ENCODE data around the gene CHI3L2.

Gene CHI3L2

GRCh38 chr1:111234258-111234657, 6.7 kb downstream of the CHI3L2 start:
- no peak for TF ChIP-seq TAF1 (IDR thresholded peaks at IDR 0.05; ENCODE audit: borderline replicate concordance, insufficient read depth, low read length)
- TF ChIP-seq REST (IDR thresholded peaks at IDR 0.05; ENCODE audit: insufficient read depth in 1 of 2, low read depth in 2 of 2, low read length in 2 of 2), result no peak
- TF ChIP-seq FOXP2 (optimal IDR thresholded peaks at IDR 0.05; ENCODE audit: borderline replicate concordance, extremely low read depth, extremely low read length, insufficient read depth), result no peak
- TF ChIP-seq POLR2AphosphoS5 (IDR thresholded peaks at IDR 0.05; ENCODE audit: low read depth, low read length), result no peak
- no peak for TF ChIP-seq SIN3A (IDR thresholded peaks at IDR 0.05; ENCODE audit: borderline replicate concordance, insufficient read depth, low read length)

GRCh38 chr1:111234866-111235265, 7.4 kb downstream of the CHI3L2 start:
- TF ChIP-seq POLR2AphosphoS5 (IDR thresholded peaks at IDR 0.05; ENCODE audit: low read depth, low read length) (no peak), REST (IDR thresholded peaks at IDR 0.05; ENCODE audit: insufficient read depth in 1 of 2, low read depth in 2 of 2, low read length in 2 of 2) (no peak), SIN3A (IDR thresholded peaks at IDR 0.05; ENCODE audit: borderline replicate concordance, insufficient read depth, low read length) (no peak), FOXP2 (optimal IDR thresholded peaks at IDR 0.05; ENCODE audit: borderline replicate concordance, extremely low read depth, extremely low read length, insufficient read depth) (no peak), TAF1 (IDR thresholded peaks at IDR 0.05; ENCODE audit: borderline replicate concordance, insufficient read depth, low read length) (no peak)

GRCh38 chr1:111236379-111236778, 8.9 kb downstream of the CHI3L2 start:
- TF ChIP-seq FOXP2 (optimal IDR thresholded peaks at IDR 0.05; ENCODE audit: borderline replicate concordance, extremely low read depth, extremely low read length, insufficient read depth) (no peak), TAF1 (IDR thresholded peaks at IDR 0.05; ENCODE audit: borderline replicate concordance, insufficient read depth, low read length) (no peak), POLR2AphosphoS5 (IDR thresholded peaks at IDR 0.05; ENCODE audit: low read depth, low read length) (no peak), REST (IDR thresholded peaks at IDR 0.05; ENCODE audit: insufficient read depth in 1 of 2, low read depth in 2 of 2, low read length in 2 of 2) (no peak), SIN3A (IDR thresholded peaks at IDR 0.05; ENCODE audit: borderline replicate concordance, insufficient read depth, low read length) (no peak)

- TF ChIP-seq SIN3A (IDR thresholded peaks at IDR 0.05; ENCODE audit: borderline replicate concordance, insufficient read depth, low read length) (no peak), FOXP2 (optimal IDR thresholded peaks at IDR 0.05; ENCODE audit: borderline replicate concordance, extremely low read depth, extremely low read length, insufficient read depth) (no peak), TAF1 (IDR thresholded peaks at IDR 0.05; ENCODE audit: borderline replicate concordance, insufficient read depth, low read length) (no peak), POLR2AphosphoS5 (IDR thresholded peaks at IDR 0.05; ENCODE audit: low read depth, low read length) (no peak), REST (IDR thresholded peaks at IDR 0.05; ENCODE audit: insufficient read depth in 1 of 2, low read depth in 2 of 2, low read length in 2 of 2) (no peak)
Measured at GRCh38 chr1:111236806-111237205, 9.3 kb downstream of the CHI3L2 start.
